GM18505 (cell line): ENCODE results near the gene TMPRSS15.
"Not testable (repeated sequence)": the region's sequence is repeated elsewhere in the genome, so short reads cannot be mapped to it uniquely, and the experiment has no call there.

ENCODE experiments used
- ATAC-seq: cut with Tn5 transposase; IDR thresholded peaks from one replicate; pipeline ENCODE4 v1.9.1; 2021; ENCODE audit not compliant: unreplicated experiment
- POLR2A ChIP-seq: IDR thresholded peaks from 4 replicates; pipeline ENCODE4 v1.6.1; 2011; ENCODE audit warnings: borderline replicate concordance; ENCODE audit not compliant: insufficient read depth, insufficient read length; ENCODE audit errors: extremely low read depth

TMPRSS15 gene

DNA sequence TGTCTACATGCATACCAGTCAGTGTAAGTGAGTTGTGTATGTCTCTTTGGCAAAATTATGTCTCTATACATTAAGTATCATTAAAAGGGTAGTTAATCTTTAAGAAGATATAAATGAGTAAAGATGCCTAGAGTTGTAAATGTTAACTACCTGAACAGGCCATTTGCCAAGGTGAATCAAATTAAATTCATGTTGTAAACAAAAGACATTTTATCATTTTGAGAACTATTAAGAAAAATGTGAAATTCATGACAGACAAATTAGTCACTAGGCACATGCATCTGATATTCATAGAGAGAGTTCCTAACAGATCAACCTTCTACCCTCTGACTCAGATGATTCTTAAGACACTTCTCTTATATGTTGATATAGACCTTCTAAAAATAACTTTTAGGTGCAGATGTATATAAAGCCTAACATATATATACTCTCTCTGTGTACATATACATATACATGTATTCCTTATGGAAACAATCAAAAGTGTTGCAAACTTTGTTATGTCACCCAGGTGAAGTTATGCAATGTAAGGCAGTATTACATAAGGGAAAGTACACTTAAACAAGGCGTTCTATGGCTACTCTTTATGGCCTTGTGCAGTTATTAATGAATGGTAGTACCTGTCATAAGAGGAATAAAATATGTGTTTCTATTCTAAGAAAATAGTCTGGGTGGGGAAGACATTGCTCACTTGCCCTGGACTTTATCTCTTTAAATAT lies at the start of gene TMPRSS15:
TMPRSS15 (minus strand) TSS at position 51 of the 716 bp plus-strand sequence. CDS start 163 bp downstream, outside the sequence.
- no peak for TF ChIP-seq POLR2A
- ATAC-seq, result no peak

DNA sequence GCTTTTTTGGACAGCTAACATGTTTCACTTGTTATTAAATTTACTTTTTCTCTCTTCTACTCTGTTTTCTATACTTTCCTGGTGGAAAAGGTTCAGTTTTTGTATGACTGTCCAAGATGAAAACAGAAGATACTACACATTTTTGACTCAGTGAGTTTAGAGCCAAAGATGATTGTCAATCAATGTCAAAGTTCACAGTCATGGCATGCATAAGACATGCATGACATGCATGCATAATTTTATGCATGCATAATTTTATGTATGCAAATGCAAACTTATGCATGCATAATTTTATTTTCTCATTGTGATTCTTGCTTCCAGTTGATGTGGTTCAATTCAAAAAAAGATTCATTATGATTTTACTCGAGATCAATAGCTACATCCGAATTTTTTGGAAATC lies 48.1 kb upstream of the TMPRSS15 start:
- TF ChIP-seq POLR2A, result no peak
- ATAC-seq, result no peak

DNA sequence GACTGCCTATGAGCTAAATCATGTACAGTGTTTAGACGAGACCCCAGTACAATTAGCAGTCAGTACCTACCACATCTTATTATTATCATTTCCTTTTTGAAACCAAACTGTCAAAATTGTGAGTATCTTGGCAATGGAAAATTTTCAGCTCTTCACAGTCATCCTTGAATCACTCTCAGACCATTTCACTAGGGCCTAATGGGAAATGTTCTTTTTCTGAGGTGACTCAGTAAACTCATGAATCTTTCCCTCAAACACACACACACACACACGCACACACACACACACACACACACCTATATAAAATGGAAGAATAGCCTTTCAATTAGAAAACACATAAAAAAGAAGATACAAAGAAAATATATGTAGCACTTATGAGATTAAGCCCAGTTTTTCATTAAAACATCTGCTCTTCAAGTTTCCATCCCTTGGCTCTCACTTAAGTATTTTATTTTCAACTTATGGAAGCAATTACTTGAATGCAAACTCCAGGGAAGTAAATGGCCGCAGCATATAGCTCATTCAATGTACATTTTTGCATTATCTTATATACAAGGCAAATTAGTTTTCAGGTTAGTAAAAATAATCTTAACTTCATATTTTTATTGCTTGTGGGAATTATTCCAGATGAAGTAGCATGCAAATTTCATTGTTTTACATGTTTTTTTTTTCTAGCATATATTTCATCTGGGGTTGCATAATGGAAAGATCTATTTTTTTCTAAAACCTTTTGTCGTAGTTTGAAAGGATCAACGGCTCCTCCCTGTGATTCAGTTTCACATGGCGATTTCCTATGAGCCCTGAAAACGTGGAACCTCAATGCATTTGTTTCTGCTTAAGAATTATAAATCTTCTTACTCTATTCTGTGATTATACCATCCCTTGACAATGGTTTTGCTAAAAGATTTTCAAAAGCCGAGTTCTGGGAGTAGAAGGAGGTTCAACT lies 46.3 kb upstream of the TMPRSS15 start:
- no peak for TF ChIP-seq POLR2A
- no peak for ATAC-seq

DNA sequence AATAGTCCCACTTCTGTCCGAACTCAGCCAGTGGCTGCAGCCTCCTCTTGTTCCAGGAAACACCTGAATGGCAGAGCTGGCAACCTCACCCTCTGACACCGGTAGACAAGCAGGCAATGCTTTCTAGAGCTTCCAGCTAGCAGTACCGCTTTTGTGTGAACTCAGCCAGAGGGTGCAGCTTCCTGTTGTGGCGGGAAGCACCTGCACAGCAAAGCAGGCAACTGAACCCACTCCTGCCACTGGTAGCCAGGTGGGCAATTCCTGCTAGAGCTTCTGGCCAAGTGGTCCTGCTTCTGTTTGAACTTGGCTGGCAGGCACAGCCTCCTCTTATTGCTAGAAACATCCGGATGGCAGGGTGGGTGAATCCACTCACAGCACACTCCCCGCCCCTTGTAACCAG lies 40.1 kb upstream of the TMPRSS15 start:
- ATAC-seq, result no peak
- TF ChIP-seq POLR2A, result no peak

DNA sequence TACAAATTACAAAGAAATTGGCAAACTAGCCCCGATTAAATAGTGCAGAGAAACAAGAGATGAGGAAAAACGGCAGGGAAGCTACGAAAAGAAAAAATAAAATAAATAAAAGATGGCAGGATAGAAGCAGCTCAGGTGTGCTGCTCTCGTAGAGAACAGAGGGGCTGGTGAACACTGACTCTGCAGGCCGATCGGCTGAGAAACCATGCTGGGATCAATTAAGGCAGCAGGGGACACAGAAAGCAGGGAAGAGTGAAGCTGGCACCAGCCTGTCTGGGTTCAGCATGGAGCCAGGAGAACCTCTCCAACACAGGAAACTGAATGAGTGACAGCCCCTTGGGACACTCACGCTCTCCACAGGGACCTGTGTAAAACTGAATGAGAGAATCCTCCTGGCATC lies 39.5 kb upstream of the TMPRSS15 start:
- ATAC-seq, result no peak
- no peak for TF ChIP-seq POLR2A

DNA sequence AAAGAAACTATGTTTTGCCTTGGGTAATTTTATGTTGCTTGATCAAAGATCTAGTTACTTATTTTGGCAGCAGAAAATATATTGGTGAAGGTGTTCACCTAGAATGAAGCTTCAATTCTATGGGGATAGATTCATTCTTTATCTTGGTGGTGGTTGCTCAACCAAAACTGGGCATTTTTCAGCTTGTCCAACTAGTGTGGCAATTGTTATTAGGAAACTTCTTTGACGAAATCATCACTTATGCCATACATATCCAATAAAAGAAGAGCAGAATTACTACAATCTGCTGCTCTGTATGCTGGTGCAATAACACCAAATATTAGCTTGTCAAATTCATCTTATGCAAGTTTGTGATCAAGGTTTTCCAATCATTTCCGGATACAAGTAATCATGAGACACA lies 26.8 kb upstream of the TMPRSS15 start:
- TF ChIP-seq POLR2A, result no peak
- ATAC-seq, result no peak

DNA sequence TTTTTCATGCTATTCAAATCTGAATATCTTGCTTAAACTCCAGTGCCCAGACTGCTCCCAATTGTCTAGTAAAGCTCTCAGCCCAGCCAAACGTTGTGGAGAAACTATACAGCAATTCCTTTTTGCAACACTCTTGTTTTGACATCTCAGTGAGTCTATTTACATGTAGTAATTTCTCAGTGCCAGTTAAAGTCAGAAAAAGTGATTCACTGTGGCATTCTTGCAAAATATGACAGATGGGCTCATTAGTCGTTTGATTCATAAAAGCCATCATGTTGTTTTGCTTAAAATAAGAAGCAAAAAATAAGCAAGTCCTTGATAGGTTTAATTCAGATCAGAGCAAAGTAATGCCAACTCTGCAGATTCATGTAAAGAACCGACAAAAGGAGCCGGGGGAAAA lies 20.7 kb upstream of the TMPRSS15 start:
- no peak for ATAC-seq
- no peak for TF ChIP-seq POLR2A

DNA sequence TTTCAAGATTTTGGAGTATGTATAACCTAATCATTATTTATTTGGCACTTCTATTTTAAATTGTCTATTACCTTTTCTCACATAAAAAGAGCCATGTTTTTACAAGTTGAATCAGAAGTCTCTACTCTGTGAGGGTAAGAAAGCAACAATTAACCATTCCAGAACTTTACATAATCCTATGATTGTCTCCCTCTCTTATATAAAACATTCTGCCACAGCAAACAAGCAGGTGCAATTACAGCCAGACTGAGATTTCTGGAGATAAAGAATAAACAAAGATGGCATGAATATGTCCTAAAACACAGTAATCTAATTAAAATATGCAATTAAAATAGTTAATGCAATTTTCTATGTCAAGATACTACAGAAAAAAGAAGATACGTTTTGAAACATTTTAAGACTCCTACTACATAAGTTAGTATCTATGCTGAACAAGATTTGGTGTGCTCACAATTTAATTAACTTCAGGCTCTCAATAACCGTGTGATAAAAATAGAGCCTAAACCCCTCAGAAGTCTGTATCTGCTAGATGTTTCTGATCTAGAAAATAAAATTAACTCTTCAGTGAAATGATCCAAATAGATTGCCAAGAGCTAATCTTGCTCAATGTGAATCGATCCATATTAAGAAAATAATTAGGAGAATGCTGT lies 13.7 kb upstream of the TMPRSS15 start:
- TF ChIP-seq POLR2A, result no peak
- no peak for ATAC-seq

DNA sequence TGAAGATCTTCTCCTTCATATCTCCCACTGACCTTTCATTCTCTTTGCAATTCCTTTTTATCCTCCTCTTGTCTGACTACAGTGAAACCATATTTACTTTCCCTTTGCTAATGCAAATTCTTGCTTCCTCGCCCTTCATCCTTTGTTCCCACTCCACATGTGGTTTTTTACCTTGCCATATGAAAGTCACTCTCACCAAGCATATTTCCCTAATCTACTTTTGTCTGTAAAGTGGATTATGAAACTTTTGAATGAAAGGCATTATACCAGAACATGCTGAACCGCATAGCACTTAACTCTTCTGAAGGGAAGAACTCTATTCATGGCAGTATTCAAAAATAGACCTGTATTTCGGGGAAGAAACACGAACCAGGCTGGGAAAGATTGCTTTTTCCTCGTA lies 8.0 kb upstream of the TMPRSS15 start:
- TF ChIP-seq POLR2A, result no peak
- ATAC-seq, result no peak

DNA sequence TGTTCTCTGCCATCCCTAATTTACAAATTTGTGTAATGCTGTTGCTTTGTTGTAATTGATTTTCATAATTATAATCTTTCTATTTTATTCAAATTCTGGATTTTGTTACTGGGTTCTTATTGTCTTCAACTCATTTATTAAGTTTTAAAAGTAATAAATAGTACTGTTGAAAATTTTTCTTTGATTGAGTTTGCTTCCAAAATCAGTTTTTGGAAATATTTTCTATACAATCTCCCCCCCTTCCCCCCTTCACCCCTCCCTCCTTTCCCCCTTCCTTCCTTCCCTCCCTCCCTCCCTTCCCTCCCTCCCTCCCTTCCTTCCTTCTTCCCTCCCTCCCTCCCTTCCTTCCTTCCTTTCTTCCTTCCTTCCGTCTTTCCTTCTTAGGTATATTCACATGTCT lies 6.0 kb upstream of the TMPRSS15 start:
- ATAC-seq, result no peak
- no peak for TF ChIP-seq POLR2A

DNA sequence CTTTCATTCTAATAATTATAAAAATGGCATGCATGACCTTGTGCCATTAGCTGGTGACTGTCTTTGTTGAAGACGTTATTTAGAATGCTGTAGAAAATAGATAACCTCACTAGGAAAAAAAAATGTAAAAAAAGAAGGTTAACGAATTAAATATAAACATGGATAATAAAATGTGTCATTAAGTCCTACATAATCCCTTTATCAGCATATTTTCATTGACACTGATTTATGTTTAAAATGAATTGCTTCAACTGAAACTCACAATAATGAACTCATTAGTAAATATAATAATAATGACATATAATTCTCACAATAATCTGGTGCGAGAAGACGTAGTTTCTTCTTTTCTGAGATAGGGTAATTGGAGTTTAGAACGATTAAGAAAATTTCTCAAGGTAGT lies 4.7 kb downstream of the TMPRSS15 start:
- no peak for ATAC-seq
- no peak for TF ChIP-seq POLR2A

DNA sequence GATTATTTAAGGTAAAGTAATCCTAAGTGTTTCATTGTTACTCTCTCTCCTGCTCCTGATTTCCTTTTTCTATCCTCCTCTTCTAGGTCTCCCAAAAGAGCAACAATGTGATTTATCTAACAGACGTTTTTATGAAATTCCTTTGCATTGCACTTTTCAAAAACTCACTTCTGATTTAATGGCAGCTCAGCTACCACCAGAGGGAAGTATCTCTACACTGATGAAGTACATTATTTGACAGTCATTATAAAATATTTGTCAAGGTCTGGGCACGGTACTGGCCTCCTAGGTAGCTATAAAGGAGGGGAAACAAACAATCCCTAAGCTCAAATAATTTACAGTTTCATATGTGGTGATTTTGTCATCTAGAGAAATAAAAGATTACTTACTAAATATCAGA lies 15.6 kb downstream of the TMPRSS15 start:
- TF ChIP-seq POLR2A, result no peak
- ATAC-seq, result no peak

DNA sequence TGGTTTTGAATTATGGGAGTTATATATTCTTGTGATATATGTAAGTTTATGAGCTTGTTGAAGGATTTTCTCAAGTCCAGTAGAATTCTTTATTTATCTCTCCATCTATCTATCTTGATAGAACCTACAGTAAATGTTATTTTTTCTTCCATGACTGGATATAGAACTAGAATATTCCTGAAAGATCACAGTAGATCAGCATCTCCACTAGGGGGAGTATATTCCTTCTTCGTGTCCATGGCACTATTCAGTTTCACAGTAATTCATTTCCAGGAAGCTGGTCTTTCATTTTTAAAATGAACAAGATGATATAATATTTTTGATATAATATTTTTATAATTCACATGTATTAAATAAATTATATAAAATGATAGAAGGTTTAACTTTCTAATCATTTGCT lies 18.8 kb downstream of the TMPRSS15 start:
- no peak for ATAC-seq
- no peak for TF ChIP-seq POLR2A

DNA sequence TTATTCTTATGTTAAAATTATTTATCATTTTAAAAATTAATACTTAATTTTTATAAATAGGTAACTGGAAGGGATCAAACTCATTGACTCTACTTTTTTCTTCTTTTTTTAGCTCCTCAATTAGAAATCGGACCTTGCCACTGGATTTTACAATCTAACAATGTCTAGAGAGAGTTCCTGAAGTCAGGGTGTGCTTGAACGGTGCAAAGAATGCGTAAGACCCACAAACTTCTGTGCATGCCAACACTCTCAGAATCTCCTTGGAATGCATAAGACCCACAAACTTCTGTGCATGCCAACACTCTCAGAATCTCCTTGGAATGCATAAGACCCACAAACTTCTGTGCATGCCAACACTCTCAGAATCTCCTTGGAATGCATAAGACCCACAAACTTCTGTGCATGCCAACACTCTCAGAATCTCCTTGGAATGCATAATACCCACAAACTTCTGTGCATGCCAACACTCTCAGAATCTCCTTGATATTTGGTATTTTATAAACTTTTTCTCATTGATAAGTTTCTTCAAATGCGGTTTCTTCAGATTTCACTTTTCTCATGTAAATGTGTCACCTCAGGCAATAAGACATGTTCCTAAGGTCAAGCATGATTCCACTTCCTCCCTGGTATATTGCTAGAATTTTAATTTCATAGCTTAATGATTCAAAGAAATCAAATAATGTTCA lies 20.5 kb downstream of the TMPRSS15 start:
- not testable (repeated sequence) for ATAC-seq
